H1 (cell line): Measurements from ENCODE around the gene NCK2. TPM values are rescaled to one million over a fixed set of nuclear protein-coding genes. Genes with fewer than 3 reads are reported as not detected.

Experiments used
- GTF2F1 ChIP-seq: IDR thresholded peaks from 2 replicates; pipeline ENCODE4 v1.6.1; 2012; ENCODE audit warnings: low read depth, low read length, improper control_type of control experiment, borderline replicate concordance
- KDM1A ChIP-seq: fragments of 200-600, 300-600 bp; sonication (generic); IDR thresholded peaks from 2 replicates; pipeline ENCODE4 v1.7.1; 2016; ENCODE audit warnings: mild to moderate bottlenecking, low read length, borderline replicate concordance
- TAF1 ChIP-seq: IDR thresholded peaks from 2 replicates; pipeline ENCODE4 v1.6.1; 2011; ENCODE audit warnings: mild to moderate bottlenecking, low read depth, low read length
- TEAD4 ChIP-seq: IDR thresholded peaks from 2 replicates; pipeline ENCODE4 v1.6.1; 2012; ENCODE audit warnings: low read depth, low read length, inconsistent platforms, mixed read lengths
- polyA plus RNA-seq, 7 experiments: library from polyadenylated mRNA; depleted of rRNA in 3 of 7; stranded (reverse) in 5 of 7; unstranded in 2 of 7; fragments of >200 nt in 5 of 7; fragments of 200-250 nt in 2 of 7; gene quantifications; 1 replicate in 5 of 7; 2 replicates in 1 of 7; 4 replicates in 1 of 7; pipeline versions ENCODE4 v1.2.1 to v1.2.3, GENCODE V29; 2011 to 2013; ENCODE audit warnings: missing spikeins in 2 of 7, mixed read lengths in 2 of 7
- total RNA-seq: library from RNA; stranded (reverse); fragmentation: NEBNext Ultra II Directional; extraction: Animal tissue kit (Norgen Biotek cat#: 25700); gene quantifications from 2 replicates; pipeline ENCODE4 v1.2.1, GENCODE V29; 2021
- TF ChIP-seq, protein P1 (sequence below): fragments of 300-600 bp; sonication (generic); IDR thresholded peaks from 2 replicates; pipeline ENCODE4 v1.7.1; 2012; ENCODE audit warnings: low read length, moderate library complexity, mild to moderate bottlenecking, inconsistent platforms; ENCODE audit not compliant: insufficient replicate concordance

Gene NCK2
- total and polyA plus RNA-seq, 2 of the 8 experiments (the other 6 are each of a cell fraction or from before 2014, with no cell fraction given), result 30.3 to 65.7 TPM

DNA sequence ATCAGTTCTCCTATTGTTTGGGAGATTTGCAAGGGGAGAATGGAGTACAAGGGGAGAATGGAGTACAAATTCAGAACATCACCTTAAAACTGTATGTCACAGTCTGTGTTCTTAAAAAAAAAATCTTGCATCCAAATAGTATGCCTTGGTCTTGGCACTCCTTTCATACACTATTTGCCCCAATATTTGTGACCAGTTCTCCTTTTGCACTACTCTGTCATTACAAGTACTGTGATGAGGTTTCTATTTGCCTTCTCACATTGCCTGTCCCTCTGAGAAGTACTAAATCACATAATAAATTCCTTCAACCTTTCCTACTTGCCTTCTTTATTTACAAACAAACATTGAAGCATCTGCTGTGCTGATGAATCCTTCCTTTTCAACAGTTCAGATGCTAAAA lies 36.0 kb upstream of the NCK2 start (continued):
- TF ChIP-seq, protein P1, sequence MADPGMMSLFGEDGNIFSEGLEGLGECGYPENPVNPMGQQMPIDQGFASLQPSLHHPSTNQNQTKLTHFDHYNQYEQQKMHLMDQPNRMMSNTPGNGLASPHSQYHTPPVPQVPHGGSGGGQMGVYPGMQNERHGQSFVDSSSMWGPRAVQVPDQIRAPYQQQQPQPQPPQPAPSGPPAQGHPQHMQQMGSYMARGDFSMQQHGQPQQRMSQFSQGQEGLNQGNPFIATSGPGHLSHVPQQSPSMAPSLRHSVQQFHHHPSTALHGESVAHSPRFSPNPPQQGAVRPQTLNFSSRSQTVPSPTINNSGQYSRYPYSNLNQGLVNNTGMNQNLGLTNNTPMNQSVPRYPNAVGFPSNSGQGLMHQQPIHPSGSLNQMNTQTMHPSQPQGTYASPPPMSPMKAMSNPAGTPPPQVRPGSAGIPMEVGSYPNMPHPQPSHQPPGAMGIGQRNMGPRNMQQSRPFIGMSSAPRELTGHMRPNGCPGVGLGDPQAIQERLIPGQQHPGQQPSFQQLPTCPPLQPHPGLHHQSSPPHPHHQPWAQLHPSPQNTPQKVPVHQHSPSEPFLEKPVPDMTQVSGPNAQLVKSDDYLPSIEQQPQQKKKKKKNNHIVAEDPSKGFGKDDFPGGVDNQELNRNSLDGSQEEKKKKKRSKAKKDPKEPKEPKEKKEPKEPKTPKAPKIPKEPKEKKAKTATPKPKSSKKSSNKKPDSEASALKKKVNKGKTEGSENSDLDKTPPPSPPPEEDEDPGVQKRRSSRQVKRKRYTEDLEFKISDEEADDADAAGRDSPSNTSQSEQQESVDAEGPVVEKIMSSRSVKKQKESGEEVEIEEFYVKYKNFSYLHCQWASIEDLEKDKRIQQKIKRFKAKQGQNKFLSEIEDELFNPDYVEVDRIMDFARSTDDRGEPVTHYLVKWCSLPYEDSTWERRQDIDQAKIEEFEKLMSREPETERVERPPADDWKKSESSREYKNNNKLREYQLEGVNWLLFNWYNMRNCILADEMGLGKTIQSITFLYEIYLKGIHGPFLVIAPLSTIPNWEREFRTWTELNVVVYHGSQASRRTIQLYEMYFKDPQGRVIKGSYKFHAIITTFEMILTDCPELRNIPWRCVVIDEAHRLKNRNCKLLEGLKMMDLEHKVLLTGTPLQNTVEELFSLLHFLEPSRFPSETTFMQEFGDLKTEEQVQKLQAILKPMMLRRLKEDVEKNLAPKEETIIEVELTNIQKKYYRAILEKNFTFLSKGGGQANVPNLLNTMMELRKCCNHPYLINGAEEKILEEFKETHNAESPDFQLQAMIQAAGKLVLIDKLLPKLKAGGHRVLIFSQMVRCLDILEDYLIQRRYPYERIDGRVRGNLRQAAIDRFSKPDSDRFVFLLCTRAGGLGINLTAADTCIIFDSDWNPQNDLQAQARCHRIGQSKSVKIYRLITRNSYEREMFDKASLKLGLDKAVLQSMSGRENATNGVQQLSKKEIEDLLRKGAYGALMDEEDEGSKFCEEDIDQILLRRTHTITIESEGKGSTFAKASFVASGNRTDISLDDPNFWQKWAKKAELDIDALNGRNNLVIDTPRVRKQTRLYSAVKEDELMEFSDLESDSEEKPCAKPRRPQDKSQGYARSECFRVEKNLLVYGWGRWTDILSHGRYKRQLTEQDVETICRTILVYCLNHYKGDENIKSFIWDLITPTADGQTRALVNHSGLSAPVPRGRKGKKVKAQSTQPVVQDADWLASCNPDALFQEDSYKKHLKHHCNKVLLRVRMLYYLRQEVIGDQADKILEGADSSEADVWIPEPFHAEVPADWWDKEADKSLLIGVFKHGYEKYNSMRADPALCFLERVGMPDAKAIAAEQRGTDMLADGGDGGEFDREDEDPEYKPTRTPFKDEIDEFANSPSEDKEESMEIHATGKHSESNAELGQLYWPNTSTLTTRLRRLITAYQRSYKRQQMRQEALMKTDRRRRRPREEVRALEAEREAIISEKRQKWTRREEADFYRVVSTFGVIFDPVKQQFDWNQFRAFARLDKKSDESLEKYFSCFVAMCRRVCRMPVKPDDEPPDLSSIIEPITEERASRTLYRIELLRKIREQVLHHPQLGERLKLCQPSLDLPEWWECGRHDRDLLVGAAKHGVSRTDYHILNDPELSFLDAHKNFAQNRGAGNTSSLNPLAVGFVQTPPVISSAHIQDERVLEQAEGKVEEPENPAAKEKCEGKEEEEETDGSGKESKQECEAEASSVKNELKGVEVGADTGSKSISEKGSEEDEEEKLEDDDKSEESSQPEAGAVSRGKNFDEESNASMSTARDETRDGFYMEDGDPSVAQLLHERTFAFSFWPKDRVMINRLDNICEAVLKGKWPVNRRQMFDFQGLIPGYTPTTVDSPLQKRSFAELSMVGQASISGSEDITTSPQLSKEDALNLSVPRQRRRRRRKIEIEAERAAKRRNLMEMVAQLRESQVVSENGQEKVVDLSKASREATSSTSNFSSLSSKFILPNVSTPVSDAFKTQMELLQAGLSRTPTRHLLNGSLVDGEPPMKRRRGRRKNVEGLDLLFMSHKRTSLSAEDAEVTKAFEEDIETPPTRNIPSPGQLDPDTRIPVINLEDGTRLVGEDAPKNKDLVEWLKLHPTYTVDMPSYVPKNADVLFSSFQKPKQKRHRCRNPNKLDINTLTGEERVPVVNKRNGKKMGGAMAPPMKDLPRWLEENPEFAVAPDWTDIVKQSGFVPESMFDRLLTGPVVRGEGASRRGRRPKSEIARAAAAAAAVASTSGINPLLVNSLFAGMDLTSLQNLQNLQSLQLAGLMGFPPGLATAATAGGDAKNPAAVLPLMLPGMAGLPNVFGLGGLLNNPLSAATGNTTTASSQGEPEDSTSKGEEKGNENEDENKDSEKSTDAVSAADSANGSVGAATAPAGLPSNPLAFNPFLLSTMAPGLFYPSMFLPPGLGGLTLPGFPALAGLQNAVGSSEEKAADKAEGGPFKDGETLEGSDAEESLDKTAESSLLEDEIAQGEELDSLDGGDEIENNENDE, result no peak
- TF ChIP-seq TEAD4 (no peak), GTF2F1 (no peak), KDM1A (no peak), TAF1 (no peak)
- TF ChIP-seq, all 59 proteins: peak for 0
